NCI-H2029 treated with DMSO at 0.1 percent for 48 hours (cell line): ENCODE data around the gene RAI1.
A peak's percentile ranks its signal among the peaks of the same experiment; 100 is the strongest.
"Not testable (repeated sequence)": the region's sequence is repeated elsewhere in the genome, so short reads cannot be mapped to it uniquely, and the experiment has no call there.

ENCODE experiments used
- DNase-seq: peaks from one replicate; lab custom pipeline; 2025; lab: John Stamatoyannopoulos, UW

Gene RAI1

DNA sequence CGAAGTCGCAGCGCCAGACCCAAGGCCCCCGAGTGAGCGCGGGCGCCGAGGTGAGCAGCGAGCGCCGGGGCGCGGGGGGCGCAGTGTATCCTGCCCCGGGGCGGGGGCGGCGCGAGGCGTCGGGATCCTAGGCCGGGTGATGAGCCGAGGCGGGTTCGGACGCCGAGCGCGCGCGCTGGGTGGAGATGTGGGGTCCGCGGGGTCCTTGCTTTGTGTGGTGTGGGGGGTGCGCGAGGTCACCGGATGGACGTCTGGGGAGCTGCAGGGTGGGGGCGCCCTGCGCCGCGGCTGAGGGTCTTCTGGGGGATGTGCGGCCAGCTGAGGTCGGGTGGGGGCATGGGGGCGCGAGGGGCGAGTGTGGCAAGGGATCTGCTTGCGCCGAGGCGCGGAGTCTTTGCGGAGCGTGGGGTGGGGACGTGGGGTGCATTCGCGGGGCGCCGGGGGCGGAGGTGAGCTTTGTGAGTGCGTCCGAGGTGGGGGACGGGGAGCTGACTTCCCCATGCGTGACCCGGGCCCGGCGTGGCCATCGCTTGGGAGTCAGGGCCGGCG, 560 bp downstream of the RAI1 start:
- no peak for DNase-seq

DNA sequence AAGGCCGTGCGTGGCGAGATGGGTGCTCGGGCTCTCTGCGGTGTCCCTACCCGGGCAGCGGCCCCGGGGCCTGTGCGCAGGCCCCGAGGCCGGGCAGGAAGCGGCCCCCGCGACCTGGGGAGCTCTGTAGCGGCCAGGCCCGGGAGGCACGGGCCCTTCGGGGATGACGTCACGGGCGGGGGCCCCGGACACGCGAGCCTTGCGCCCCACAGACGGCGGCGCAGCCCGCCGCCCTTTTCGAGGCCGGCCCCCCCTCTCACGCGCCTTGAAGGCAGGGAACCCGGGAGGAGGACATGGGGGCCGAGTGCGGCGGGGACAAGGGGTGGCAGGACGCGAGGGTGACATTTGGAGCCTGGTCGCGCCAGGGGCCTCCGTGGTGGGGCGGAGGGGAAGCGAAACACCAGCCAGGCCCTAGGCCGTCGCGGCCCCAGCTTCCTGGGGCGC, 1.1 kb downstream of the RAI1 start:
- DNase-seq: no peak

DNA sequence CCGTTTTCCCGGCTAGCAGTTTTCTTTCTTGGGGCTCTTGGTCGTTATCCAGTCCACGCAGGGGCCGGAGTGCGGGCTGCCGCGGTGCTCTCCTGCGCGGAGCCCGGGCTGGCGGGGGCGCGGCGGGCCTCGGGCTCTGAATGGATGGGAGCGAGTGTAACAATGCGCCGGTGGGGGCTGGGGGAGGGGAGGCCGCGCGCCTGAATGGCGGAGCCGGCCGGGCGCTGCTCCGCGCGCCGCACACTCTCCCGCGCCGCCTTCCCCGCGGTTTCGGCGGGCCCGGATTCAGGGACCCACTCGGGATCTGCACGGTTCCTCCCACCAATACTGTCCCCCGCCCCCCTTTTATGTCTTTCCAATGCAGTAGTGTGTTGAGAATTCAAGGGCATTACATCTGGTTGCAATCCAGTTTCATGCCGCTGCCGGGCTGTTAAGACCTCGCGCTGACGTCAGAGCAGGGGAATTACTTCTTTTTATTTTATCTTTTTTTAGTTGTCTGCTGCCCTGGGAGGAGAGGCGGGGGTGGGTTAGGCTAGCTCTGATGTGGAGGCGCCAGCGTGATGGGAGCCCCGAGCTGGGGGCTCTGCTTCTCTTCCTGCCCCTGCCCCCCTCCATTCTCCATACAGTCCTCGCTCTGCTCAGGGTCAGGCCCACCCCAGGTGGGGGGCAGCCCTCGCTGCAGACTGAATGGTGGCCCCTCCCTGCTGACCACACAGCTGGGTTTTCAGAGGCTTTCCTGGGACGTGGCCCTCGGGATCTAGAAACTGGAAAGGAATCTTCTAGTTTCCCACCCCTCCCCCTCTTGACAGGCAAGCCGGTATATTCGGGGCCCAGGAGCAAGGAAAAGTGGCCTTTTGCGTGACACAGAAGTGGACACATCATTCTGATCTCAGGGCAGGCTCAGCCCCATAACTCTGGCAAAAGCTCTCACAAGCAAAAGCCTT, 1.8 kb downstream of the RAI1 start:
- no peak for DNase-seq

DNA sequence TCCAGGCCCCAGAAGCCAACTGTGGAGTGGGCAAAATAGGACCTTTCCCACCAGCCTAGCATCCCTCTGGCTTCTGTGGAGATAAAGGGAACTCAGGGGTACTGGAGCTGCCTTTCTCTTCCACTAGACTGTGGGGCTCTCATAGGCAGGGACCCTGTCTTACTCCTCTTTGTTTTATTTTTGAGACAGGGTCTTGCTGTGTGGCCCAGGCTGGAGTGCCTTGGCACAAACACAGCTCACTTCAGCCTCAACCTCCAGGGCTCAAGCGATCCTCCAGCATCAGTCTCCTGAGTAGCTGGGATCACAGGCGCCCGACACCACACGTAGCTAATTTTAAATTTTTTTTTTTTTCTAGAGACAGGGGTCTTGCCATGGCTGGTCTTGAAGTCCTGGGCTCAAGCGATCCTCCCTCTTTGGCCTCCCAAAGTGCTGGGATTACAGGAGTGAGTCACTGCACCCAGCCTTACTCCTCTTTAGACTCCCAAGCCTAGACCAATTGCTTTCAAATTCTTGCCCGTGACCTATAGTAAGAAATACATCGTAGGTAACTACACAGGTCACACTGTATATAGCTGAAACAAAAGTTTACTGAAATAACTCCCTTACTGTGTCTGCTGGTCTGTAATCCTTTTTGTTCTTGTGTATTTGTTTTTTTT, 2.6 kb downstream of the RAI1 start:
- DNase-seq: no peak

DNA sequence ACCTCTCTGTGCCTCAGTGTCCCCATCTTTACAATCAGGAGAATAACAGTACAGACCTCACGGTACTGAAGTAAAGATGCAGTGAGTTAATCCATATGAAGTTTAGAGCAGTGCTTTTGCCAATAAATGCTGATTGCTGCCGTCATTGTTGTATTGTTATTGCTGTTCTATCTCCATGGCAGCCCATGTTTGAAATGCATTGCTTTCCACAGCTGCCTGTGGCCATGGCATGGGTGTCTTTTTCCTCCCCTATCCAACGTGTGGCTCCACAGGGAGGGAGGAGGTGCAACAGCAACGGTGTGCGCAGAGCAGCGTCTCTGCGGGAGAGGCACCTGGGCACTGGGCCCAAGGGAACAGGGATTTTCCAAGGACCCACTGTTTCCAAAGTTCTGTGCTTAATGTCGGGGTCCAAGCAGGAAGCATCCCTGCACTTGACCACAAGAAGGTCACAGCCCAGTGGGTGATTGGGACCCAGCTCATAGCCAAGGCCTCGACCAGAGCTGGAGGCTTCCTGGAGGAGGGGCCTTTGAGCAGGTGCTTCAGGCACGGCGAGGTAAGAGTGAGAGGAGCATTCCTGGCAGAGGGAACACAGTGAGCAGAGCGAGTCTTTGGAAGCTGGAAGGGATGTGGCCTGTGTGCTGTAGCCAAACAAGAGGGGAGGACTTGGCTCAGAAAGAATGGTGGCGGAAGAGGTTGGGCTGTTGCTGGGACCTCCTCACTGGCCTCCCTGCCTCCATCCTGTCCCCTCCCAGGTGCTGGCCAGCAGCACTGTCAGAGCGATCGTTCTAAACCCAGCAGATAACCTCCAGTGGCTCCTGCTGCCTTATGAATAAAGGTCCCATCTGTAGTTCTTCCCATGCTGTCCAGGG, 3.9 kb downstream of the RAI1 start:
- peak; percentile 76 for DNase-seq

DNA sequence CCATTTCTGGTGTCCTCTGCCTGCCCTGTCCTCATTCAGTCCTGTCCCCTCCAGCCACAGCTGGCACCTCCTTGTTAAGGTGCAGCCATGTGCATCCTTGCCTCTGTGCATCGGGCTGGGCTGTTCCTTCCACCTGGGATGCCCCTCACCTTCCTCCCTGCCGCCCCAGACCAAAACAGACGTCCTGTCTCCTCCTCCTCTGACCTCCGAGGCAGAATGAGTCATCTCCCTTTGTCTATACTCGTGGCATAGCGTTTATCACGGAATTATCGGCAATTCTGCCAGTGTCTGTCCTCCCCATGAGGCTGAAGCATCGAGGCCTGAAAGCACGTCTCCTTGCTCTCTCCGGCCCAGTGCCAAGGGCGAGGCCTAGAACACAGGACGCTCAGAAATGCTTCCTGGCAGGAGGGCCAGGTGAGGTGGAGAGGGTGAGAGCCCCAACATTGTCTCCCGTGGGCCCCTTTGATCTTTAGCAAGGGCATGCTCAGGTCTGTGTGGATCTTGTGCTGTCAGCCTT, 4.6 kb downstream of the RAI1 start:
- no peak for DNase-seq

DNA sequence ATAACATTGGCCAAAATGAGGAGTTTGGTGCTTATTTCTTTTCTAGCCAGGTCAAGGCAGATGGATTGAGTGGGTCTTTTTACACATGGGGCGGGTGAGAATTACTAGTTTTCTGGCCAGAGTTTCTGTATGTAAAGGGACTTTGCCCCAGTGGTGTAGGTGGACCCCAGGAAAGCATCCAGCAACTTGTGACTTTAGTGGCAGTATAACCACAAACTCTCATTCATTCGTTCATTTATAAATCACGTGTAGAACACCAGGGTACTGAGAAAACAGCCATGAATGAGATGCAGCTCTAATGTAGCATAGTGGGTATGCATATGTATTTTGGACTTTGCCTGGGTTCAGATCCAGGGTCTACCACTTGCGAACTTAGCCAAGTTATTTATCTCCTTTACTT, 8.1 kb downstream of the RAI1 start:
- no peak for DNase-seq

DNA sequence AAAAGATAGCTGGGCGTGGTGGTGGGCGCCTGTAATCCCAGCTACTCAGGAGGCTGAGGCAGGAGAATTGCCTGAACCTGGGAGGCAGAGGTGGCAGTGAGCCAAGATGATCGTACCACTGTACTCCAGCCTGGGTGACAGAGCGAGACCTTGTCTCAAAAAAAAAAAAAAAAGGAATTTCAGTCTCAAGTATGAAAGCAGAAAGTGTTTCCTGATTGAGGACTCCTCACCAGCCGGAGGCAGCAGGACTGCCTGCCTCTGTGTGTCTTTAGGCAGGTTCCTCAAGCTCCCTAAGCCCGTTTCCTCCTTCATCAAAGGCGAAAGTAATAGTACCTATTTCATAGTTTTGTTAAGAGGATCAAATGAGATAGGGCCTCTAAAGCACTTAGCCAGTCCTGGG, 9.0 kb downstream of the RAI1 start:
- DNase-seq: not testable (repeated sequence)

DNA sequence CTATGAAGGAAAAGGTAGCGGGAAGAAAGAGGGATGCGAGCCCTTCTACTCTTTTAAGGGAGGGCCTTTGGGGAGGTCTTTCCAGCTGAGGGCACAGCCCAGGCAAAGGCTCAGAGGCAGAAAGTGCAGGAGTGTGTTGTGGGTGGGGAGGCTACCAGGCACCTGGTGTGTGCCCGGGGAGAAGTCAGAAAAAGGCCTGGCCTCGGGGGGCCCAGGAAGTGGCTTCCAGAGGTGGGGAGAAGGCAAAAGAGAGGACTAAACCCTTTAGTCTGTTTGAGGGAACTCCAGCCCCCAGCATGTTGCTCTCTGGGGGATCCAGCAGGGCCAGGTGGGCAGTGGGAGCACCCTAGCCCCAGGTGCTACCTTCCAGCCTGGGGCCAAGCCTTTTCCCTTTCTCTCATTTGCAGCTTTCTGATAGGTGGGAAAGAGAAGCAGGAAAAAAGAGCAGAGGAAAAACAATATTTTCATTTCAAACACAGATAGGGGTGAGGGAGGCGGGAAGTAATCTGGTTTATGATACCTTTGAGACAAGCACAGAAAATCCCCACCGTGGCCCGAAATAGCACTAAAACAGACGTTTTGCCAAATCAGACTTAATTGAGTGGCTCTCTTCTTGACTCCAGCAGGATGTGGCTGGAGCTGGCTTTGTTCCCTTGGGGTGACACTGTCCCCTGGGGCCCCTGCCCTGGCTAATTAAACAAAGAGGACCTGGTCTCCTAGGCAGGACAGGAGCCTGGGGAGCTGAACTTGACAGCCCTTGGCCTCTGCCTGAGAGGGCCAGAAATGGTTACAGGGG, 10.4 kb downstream of the RAI1 start:
- DNase-seq: no peak

DNA sequence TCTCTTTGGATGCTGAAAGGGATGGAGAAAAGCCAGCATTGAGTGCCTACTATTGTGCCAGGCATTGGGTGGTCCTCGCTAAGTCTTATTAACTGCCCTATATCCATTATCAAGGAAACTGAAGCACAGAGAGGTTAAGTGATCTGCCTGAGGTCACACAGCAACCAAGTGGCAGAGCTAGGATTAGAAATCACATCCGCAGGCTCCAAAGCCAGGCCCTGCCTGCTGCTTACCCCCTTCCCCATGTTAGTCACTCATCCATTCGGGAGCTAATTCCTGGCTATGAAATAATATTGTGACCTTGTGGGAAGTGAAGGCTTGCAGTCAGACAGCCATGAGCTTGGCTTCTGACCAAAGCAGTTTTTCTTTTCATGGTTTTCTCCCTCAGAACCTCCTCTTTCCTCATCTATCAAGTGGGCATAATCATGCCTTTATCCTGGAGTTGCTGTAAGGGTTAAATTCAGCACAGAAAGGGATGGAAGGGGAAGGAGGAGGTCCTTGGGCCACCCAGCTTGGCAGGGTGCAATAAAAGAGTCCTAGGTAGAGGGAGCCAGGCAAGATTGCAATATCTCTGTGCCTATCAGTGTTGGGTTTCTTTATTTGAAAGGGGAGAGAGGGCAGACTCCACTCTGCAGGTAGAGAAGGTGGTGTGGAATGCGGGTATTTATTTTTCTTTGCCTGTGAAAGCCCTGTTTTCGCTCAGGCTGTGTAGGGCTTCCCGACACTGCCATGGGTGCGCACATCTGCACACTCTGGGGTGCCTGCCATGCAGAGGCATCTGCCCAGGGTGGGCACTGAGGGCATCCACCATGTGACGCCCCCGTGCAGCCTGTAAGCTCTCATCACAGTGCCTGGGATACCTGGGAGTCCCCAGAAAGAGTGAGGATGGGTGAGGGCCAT, 11.3 kb downstream of the RAI1 start:
- no peak for DNase-seq

DNA sequence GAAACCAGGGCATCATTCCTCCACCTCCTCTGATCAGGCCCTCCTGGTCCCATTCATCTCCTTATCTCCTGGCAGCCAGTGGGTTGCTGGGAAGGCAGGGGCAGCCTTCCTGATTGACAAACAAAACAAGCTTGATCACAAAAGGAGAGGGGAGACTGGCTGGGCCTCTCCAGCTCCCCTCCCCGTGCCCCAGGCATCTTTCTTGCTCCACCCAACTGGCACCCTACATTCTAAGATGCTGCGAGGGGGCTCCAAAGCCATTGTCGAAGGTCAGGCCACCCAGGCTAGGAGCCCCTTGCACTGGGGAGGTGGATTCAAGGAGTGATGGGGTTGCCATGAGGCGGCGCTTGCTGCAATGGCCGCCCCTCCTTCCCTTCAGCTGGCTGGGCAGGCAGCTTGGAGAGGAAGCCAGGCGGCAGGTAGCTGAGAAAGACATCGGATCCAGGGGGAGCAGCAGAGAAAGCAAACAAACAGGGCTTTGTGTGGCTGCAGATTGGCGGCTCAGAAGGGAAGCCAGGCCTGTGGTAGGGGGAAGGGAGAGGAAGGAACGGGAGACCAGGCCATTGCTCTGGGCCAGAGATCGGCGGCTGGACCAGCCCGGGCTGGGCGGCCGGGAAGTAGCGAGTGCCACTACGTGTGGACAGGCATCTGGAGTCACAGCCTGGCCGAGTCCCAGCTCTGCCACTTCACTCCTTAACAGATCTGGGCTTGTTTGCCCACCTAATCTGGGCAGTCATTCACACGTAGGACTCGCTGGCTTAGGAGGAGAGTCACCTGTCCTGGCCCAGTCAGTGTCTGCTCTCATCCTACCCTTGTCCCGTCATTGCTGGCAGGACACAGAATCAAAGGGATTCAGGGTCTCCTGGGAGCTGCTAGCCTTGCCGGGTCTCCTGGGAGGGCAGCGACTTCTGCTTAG, 12.3 kb downstream of the RAI1 start:
- DNase-seq: peak; percentile 70

DNA sequence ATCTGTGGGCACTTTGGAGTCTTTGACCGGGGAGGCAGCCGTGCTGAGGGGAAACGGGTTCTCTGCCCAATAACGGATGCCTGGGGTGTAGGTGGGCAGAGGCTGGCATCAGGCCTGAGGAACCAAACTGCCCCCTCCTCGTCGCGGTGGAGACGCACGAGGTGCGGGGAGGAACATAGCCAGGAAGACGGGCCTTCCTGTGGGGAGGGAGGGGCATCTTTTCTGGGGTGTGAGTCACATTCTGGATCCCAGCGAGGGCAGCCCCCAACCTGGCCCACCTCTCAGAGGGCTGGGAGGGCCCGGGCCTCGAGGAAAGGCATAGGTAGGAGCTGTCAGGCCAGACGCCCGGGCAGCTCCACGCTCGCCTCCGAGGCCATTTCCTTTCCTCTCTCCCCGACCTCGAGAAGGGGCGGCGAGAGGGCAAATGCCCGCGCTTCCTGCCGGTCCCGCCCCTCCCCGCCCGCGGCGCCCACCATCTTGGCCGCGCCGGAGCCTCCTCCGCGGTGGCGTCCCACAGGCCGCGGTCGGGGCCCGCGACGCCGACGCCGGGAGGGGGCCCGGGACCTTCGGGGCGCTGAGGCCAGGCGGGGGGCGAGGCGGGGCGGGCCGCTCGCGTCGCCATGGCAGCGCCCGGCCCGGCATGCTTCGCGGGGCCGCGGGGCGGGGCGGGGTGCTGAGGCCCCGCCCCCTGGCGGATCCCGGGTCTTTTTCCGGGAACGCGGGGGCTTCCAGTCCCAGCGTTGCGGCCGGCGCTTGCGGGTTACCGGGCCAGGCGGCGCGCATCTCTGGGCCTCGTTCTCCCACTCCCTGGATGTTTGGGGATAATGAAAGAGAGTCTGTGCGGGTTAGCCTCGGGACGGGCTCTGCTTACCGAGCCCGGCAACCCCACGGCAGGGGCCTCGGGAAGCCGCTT, 13.2 kb downstream of the RAI1 start:
- DNase-seq: no peak

DNA sequence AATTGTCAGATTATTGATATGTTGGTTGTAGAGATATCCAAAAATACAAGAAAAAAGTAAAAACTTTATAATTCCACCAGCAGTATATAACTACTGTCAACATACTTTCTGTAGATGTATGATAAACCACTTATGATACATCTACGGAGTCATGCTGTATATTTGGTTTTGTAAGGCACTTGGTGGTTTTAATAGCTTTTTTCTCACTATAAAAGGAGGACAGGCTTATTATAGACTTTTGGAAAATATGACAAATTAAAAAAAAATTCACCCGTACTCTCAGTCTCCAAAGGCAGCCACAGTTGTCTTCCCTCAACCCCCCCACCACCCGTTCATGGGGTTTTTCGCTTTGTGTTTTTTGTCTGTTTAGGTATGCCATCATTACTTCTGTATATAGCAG, 14.8 kb downstream of the RAI1 start:
- no peak for DNase-seq

DNA sequence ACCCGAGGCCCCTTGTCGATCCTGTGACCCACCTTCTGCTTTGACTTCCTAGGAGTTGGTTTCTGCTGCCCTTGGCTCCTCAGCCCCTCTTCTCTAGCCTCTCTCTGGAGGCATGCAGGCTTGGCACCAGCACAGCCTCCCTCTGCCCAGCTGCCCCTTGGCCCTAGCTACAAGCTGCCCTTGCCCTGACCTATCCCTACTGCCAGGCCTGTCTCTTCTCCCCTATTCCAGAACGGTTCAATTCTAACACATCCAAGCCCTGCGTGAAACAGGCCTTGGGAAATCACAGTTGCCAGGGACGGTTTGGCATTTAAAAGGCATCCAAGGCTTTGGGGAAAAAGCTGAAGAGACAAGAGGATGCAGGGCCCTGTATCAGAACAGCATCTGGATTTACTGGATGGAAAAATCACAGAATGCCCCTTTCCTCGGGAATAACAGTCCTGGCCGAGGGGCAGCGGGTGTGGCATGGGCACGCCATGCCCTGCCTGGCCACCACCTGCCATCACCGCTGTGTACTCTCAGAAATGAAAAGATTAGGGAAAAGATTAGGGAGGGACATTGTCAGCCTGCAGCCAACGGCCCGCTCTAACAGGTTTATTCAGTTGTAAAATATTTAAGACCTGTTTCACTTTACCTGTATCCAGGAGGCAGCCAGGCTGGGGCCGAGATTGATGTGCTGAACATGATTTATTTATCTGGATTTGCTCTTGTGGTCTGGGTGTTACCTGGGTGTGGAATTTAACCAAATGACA, 15.8 kb downstream of the RAI1 start:
- DNase-seq: no peak

DNA sequence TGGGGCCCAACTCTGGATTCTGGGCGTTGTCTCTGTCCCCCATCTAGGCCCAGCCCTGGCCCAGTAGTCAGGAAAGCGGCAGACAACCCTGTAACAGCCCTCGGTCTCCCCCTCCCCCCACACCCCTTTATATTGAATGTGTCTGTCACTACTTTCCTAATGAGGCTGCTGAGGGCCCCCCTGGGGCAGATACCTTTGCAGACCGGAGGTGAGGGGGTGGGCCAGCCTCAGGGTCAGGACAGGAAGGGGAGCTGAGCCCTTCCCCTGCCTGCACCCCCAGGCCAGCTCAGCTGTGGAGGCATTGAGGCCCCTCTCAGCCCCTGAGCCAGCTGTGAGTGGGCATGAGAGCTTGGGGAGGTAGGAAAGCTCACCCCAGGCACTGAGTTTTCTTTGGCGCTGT, 17.1 kb downstream of the RAI1 start:
- no peak for DNase-seq

DNA sequence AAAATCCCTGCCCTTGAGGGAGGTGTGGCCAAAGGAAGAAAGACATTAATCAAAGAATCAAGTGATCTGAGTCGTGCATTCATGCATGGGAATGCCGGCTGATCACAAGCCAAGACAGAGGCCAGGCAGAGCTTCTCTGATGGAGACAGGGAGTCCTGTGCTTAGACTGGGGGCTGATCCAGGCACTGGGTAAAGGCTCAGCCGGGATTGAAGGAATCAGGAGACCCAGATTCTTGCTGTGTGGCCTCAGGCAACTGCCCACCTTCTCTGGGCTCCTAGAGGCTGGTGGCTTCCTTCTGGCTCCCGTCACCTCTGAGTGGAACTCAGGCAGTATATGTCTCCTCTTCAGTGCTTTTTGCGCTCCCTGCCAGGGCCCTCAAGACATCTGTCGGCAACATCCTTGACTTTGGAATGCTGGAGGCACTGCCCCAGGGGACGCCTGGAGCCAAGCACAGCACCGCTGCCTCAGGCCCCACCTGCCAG, 17.7 kb downstream of the RAI1 start:
- DNase-seq: no peak

DNA sequence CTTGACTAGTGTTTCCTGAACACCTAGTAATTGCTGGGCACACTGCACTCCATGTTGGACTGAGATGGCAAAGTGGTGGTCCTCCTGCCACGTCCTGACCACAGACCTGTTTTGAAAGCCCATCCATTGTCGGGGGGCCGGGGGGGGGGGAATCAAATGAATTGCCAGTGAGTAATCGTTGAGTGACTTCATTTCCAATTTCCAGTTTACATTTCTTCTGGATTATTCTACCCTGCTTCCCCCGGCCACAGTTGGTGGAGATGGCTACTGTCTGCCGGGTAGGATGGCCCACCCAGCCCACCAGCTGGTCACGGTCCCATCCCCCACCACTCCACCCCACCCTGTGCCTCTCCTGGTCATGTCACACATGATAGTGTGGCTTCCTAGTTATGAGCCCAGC, 18.2 kb downstream of the RAI1 start:
- DNase-seq: no peak
